Epidermal melanocyte (primary cell): ENCODE measurements around the gene AKR1B15.
"Not testable (repeated sequence)": the region's sequence is repeated elsewhere in the genome, so short reads cannot be mapped to it uniquely, and the experiment has no call there.

ENCODE experiments used
- DNase-seq: peaks from one replicate; pipeline ENCODE4 v3.0.0; 2011; ENCODE audit warnings: low spot score; ENCODE audit not compliant: insufficient read length

AKR1B15 gene

GRCh38 chr7:134532180-134532953 is 16.5 kb upstream of the AKR1B15 start:
- DNase-seq = no peak

GRCh38 chr7:134532954-134533218 is 16.0 kb upstream of the AKR1B15 start:
- no peak for DNase-seq

GRCh38 chr7:134533288-134533771 is 15.6 kb upstream of the AKR1B15 start:
- DNase-seq = no peak

- no peak for DNase-seq
Measured at GRCh38 chr7:134534633-134535032, 14.3 kb upstream of the AKR1B15 start.

- no peak for DNase-seq
Measured at GRCh38 chr7:134535272-134535918, 13.5 kb upstream of the AKR1B15 start.

- DNase-seq = no peak
Measured at GRCh38 chr7:134535919-134536299, 13.0 kb upstream of the AKR1B15 start.

GRCh38 chr7:134536558-134536957 is 12.4 kb upstream of the AKR1B15 start:
- DNase-seq = not testable (repeated sequence)

- not testable (repeated sequence) for DNase-seq
Measured at GRCh38 chr7:134537273-134537781, 11.6 kb upstream of the AKR1B15 start.

- DNase-seq = no peak
Measured at GRCh38 chr7:134539380-134540004, 9.4 kb upstream of the AKR1B15 start.

- DNase-seq = not testable (repeated sequence)
Measured at GRCh38 chr7:134541501-134542194, 7.3 kb upstream of the AKR1B15 start.

GRCh38 chr7:134542195-134542771 is 6.6 kb upstream of the AKR1B15 start:
- no peak for DNase-seq

GRCh38 chr7:134545380-134545779 is 3.5 kb upstream of the AKR1B15 start:
- no peak for DNase-seq

GRCh38 chr7:134545918-134546317 is 3.0 kb upstream of the AKR1B15 start:
- DNase-seq = no peak

- no peak for DNase-seq
Measured at GRCh38 chr7:134546955-134547354, 2.0 kb upstream of the AKR1B15 start.

- DNase-seq = peak; percentile 88
Measured at GRCh38 chr7:134547397-134548054, 1.4 kb upstream of the AKR1B15 start.

- no peak for DNase-seq
Measured at GRCh38 chr7:134549366-134549765, 456 bp downstream of the AKR1B15 start.

GRCh38 chr7:134552105-134552504 is 3.2 kb downstream of the AKR1B15 start:
- DNase-seq = no peak

GRCh38 chr7:134553976-134554375 is 5.1 kb downstream of the AKR1B15 start:
- no peak for DNase-seq

- no peak for DNase-seq
Measured at GRCh38 chr7:134554417-134554966, 5.6 kb downstream of the AKR1B15 start.

- DNase-seq = no peak
Measured at GRCh38 chr7:134557391-134557790, 8.5 kb downstream of the AKR1B15 start.

GRCh38 chr7:134558370-134558769 is 9.5 kb downstream of the AKR1B15 start:
- DNase-seq = no peak
